ENCODE measurements around the gene PCCA. TPM values are rescaled to one million over a fixed set of nuclear protein-coding genes. Genes with fewer than 3 reads are reported as not detected.

The PCCA gene
- total and polyA plus RNA-seq, 2 of the 13 experiments (the other 11 are each of a cell fraction or from before 2014, with no cell fraction given), result 15.0 to 32.2 TPM

DNA sequence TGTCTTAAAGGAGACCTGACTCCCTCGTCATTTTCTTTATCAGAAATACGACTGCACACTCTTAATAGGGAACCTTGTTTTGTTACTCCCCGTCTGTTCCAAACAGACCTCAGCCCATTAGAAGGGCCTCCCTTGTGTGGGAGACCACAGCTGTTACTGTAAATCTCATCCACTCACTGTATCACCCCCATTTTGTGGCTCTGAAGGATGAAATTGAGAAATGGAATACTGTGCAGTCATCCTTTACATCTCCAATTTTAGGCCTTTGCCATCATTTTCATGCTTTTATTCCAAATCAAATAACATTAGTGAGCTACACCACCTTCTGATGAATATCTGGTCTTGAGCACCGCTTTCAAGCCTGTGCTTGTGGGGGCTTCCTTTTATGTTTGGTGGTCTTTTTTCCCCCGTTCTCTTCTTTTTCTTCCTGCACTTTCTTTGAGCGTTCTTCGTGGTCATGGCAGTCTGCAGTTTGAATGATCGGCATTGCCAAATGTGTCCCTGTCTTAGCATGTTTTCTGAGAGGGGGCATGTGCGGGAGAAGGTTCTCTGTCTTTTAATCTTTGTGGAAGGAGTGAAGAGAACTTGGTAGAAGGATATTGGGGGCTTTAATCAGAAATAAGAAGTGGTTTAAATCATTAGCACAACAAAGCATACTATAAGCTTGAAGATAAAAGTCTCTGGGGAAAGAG is 433.9 kb downstream of the PCCA start:
- H3K9me3 ChIP-seq (ENCODE audit: low read length), result no peaks in the 10 kb centered on the region
- H2AFZ ChIP-seq (ENCODE audit: low read length), result no peak overlapping the region
- no peaks in the 10 kb centered on the region for H3K27me3 ChIP-seq (ENCODE audit: control insufficient read depth in 1 of 2, insufficient read depth in 2 of 2, low read length in 2 of 2)
- DNase-seq (ENCODE audit: low spot score), result no peak
- H3K4me1 ChIP-seq (ENCODE audit: insufficient read depth, low read length), result peaks cover 41% of the 10 kb centered on the region
- in situ Hi-C loops (cut with HindIII; ENCODE audit: extremely low pct_ligation_motif_present, low pct_unique_long_range_greater_than_20kb), result no loop called here
- H3K4me2 ChIP-seq (ENCODE audit: low read depth, low read length), result no peak overlapping the region
- H3K79me2 ChIP-seq (ENCODE audit: insufficient read depth, low read length), result no peaks in the 10 kb centered on the region
- 94% methylated on average over 9 of the region's 9 CpGs for WGBS (ENCODE audit: low lambda C conversion rate)
- no TSS peak for BruUV-seq (replicated peaks)
- ATAC-seq, result no peak
- CTCF ChIA-PET (ENCODE audit: low intra/inter-chr PET ratio, low total read pairs), result no interaction called here
- POLR2A ChIA-PET, result no interaction called here
- no peaks in the 10 kb centered on the region for H4K20me1 ChIP-seq (ENCODE audit: insufficient read depth, low read length)
- intact Hi-C loops (cut with micrococcal nuclease; ENCODE audit: unreplicated experiment), result no loop called here
- no peak overlapping the region for H3K9ac ChIP-seq (ENCODE audit: insufficient read depth, low read depth, low read length)
- no peak overlapping the region for H3K4me3 ChIP-seq (replicated peaks in 1 of 3; ENCODE audit: insufficient read depth in 1 of 3, low read depth in 2 of 3, low read length in 3 of 3)
- H3K27ac ChIP-seq (ENCODE audit: extremely low read length, insufficient read depth, low read length), result no peak overlapping the region
- peaks cover 0 to 2% of the 10 kb centered on the region in 2 experiments; a peak in 3 of 5 replicates for H3K36me3 ChIP-seq (replicated peaks in 1 of 2; ENCODE audit: control insufficient read depth in 1 of 2, insufficient read depth in 2 of 2, low read length in 2 of 2)
- FAIRE-seq, result no peak
- TF ChIP-seq ZNF883 (CRISPR knock-in tag; IDR thresholded peaks at IDR 0.05; ENCODE audit: not compliant biosample characterization) (no peak), CC2D1A (CRISPR knock-in tag; IDR thresholded peaks at IDR 0.05) (no peak), CBX1 (IDR thresholded peaks at IDR 0.05; ENCODE audit: low read depth) (no peak), TARDBP (CRISPR knock-in tag; IDR thresholded peaks at IDR 0.05) (no peak), ZNF83 (CRISPR knock-in tag; IDR thresholded peaks at IDR 0.05; ENCODE audit: borderline replicate concordance) (no peak), ETV6 (CRISPR knock-in tag; conservative IDR thresholded peaks at IDR 0.05) (no peak)
- TF ChIP-seq, protein P1, sequence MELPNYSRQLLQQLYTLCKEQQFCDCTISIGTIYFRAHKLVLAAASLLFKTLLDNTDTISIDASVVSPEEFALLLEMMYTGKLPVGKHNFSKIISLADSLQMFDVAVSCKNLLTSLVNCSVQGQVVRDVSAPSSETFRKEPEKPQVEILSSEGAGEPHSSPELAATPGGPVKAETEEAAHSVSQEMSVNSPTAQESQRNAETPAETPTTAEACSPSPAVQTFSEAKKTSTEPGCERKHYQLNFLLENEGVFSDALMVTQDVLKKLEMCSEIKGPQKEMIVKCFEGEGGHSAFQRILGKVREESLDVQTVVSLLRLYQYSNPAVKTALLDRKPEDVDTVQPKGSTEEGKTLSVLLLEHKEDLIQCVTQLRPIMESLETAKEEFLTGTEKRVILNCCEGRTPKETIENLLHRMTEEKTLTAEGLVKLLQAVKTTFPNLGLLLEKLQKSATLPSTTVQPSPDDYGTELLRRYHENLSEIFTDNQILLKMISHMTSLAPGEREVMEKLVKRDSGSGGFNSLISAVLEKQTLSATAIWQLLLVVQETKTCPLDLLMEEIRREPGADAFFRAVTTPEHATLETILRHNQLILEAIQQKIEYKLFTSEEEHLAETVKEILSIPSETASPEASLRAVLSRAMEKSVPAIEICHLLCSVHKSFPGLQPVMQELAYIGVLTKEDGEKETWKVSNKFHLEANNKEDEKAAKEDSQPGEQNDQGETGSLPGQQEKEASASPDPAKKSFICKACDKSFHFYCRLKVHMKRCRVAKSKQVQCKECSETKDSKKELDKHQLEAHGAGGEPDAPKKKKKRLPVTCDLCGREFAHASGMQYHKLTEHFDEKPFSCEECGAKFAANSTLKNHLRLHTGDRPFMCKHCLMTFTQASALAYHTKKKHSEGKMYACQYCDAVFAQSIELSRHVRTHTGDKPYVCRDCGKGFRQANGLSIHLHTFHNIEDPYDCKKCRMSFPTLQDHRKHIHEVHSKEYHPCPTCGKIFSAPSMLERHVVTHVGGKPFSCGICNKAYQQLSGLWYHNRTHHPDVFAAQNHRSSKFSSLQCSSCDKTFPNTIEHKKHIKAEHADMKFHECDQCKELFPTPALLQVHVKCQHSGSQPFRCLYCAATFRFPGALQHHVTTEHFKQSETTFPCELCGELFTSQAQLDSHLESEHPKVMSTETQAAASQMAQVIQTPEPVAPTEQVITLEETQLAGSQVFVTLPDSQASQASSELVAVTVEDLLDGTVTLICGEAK (IDR thresholded peaks at IDR 0.05), result no peak
- TF ChIP-seq, protein P1 (CRISPR knock-in tag; IDR thresholded peaks at IDR 0.05), result no peak
- TF ChIP-seq, protein P2, sequence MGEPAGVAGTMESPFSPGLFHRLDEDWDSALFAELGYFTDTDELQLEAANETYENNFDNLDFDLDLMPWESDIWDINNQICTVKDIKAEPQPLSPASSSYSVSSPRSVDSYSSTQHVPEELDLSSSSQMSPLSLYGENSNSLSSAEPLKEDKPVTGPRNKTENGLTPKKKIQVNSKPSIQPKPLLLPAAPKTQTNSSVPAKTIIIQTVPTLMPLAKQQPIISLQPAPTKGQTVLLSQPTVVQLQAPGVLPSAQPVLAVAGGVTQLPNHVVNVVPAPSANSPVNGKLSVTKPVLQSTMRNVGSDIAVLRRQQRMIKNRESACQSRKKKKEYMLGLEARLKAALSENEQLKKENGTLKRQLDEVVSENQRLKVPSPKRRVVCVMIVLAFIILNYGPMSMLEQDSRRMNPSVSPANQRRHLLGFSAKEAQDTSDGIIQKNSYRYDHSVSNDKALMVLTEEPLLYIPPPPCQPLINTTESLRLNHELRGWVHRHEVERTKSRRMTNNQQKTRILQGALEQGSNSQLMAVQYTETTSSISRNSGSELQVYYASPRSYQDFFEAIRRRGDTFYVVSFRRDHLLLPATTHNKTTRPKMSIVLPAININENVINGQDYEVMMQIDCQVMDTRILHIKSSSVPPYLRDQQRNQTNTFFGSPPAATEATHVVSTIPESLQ (CRISPR knock-in tag; conservative IDR thresholded peaks at IDR 0.05), result no peak
- TF ChIP-seq, protein P3, sequence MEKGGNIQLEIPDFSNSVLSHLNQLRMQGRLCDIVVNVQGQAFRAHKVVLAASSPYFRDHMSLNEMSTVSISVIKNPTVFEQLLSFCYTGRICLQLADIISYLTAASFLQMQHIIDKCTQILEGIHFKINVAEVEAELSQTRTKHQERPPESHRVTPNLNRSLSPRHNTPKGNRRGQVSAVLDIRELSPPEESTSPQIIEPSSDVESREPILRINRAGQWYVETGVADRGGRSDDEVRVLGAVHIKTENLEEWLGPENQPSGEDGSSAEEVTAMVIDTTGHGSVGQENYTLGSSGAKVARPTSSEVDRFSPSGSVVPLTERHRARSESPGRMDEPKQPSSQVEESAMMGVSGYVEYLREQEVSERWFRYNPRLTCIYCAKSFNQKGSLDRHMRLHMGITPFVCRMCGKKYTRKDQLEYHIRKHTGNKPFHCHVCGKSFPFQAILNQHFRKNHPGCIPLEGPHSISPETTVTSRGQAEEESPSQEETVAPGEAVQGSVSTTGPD (CRISPR knock-in tag; IDR thresholded peaks at IDR 0.05), result no peak
